Measurements from ENCODE around the gene PDZD4. TPM values are rescaled to one million over a fixed set of nuclear protein-coding genes. Genes with fewer than 3 reads are reported as not detected.

PDZD4 gene
- total RNA-seq, 4 donors from 2014 or later, result 2.0 to 6.3 (median 3.0) TPM

DNA sequence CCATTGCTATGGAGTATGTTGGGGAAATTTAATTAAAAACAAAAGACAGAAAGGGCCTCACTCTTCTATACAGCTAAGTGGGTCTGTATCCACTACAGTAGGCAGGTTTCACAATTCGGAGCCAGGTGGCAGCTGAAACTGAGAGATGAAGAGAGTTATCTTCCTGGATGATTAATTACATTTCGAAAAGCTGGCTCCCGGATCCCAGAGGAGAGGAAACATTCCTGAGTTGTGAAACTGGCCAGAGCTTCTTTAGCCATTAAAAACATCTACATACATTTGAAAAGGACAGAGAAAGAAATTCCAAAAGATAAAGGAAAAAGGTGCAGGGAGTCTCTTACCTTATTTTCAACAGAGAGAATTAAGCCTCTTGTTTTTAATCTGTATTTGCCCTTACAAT, 15.5 kb upstream of the PDZD4 start:
- WGBS, result 29% methylated on average over 3 of the region's 3 CpGs
- no peak overlapping the region for H3K27ac ChIP-seq
- H3K27me3 ChIP-seq, result peaks cover 3% of the 10 kb centered on the region
- no peaks in the 10 kb centered on the region for H3K9me3 ChIP-seq
- TF ChIP-seq, protein P1, sequence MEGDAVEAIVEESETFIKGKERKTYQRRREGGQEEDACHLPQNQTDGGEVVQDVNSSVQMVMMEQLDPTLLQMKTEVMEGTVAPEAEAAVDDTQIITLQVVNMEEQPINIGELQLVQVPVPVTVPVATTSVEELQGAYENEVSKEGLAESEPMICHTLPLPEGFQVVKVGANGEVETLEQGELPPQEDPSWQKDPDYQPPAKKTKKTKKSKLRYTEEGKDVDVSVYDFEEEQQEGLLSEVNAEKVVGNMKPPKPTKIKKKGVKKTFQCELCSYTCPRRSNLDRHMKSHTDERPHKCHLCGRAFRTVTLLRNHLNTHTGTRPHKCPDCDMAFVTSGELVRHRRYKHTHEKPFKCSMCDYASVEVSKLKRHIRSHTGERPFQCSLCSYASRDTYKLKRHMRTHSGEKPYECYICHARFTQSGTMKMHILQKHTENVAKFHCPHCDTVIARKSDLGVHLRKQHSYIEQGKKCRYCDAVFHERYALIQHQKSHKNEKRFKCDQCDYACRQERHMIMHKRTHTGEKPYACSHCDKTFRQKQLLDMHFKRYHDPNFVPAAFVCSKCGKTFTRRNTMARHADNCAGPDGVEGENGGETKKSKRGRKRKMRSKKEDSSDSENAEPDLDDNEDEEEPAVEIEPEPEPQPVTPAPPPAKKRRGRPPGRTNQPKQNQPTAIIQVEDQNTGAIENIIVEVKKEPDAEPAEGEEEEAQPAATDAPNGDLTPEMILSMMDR (IDR thresholded peaks at IDR 0.05), result no peak
- no peaks in the 10 kb centered on the region for H3K4me1 ChIP-seq
- DNase-seq (ENCODE audit: low spot score in 2 of 2), result no peak
- H3K36me3 ChIP-seq, result no peaks in the 10 kb centered on the region
- no peak overlapping the region for H3K4me3 ChIP-seq

DNA sequence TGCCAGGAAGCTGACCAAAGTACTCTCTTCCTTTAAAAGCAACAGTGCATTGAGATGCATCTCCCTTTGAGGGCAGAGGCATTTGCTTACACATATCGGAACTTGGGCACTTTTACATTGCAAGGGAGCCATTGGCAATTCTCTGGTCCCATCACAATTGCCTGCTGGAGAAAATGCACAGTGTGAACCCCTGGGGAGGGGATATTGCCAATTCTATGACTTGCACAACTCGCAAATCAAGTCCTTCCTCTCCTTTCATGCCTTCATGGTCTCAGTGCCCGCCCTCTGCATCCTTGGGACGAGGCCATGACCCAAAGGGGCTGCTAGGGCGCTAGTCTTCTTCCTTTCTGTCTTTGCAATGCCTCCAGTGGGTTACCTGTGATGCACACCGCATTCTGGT, 14.9 kb upstream of the PDZD4 start:
- Histone ChIP-seq H3K4me3 (no peak overlapping the region), H3K4me1 (no peaks in the 10 kb centered on the region), H3K36me3 (no peaks in the 10 kb centered on the region), H3K27ac (no peak overlapping the region), H3K9me3 (no peaks in the 10 kb centered on the region), H3K27me3 (peaks cover 3% of the 10 kb centered on the region)
- DNase-seq (ENCODE audit: low spot score in 2 of 2), result no peak
- TF ChIP-seq, protein P1 (IDR thresholded peaks at IDR 0.05), result no peak
- no peak for TF ChIP-seq POLR2A (IDR thresholded peaks at IDR 0.05)
- TF ChIP-seq POLR2AphosphoS5 (IDR thresholded peaks at IDR 0.05), result no peak
- no peak for TF ChIP-seq EP300 (IDR thresholded peaks at IDR 0.05)
- 39% methylated on average over 6 of the region's 6 CpGs for WGBS

DNA sequence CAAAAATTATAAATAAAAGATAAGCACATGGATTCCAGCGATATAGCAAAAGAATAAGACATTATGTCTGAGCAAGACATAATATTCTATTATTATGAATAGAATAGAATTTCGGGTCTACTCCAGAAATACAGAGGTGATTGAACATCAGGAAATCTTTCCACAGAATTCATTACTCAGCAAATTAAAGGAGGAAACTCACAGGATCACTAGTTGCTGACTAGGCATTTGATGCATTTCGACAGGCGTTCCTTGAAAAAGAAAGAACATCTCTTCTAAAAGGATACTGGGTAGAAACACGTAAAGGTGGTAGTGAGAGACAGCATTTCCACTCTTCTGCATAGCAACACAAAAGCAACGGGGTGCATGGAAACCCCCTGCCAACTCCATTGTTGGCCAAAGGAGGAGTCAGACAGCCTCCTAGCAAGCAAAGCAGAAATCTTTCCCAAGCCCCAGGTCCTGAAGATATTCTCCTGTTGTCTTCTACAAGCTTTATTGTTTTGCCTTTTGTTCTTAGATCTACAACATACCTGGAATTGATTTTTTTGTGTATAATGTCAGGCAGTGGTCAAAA, 14.3 kb upstream of the PDZD4 start:
- peaks cover 3% of the 10 kb centered on the region for H3K27me3 ChIP-seq
- 39% methylated on average over 6 of the region's 6 CpGs for WGBS
- no peaks in the 10 kb centered on the region for H3K36me3 ChIP-seq
- TF ChIP-seq POLR2AphosphoS5 (IDR thresholded peaks at IDR 0.05), result no peak
- TF ChIP-seq, protein P1 (IDR thresholded peaks at IDR 0.05), result no peak
- TF ChIP-seq POLR2A (IDR thresholded peaks at IDR 0.05), result no peak
- no peak for TF ChIP-seq EP300 (IDR thresholded peaks at IDR 0.05)
- no peak for DNase-seq (ENCODE audit: low spot score in 2 of 2)
- no peak overlapping the region for H3K27ac ChIP-seq
- no peaks in the 10 kb centered on the region for H3K4me1 ChIP-seq
- no peaks in the 10 kb centered on the region for H3K9me3 ChIP-seq
- no peak overlapping the region for H3K4me3 ChIP-seq

DNA sequence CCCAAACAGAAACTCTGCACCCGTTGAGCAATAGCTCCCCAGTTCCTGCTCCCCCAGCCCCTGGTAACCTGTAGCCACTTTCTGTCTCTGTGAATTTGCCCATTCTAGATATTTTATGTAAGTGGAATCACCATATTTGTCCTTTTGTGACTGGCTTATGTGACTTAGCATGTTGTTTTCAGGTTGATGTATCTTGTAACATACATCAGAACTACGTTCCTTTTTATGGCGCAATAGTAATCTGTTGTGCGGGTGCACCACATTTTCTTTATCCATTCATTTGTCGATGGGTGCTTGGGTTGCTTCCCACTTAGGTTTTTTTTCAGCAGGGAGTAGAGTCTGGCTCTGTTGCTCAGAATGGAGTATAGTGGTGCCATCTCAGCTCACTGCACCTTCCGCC, 6.6 kb upstream of the PDZD4 start:
- H3K9me3 ChIP-seq, result no peaks in the 10 kb centered on the region
- no peak for DNase-seq (ENCODE audit: low spot score in 2 of 2)
- no peak overlapping the region for H3K4me3 ChIP-seq
- WGBS, result 91% methylated on average over 6 of the region's 6 CpGs
- H3K4me1 ChIP-seq, result no peaks in the 10 kb centered on the region
- no peak overlapping the region for H3K27ac ChIP-seq
- H3K36me3 ChIP-seq, result no peaks in the 10 kb centered on the region
- no peak for TF ChIP-seq POLR2AphosphoS5 (IDR thresholded peaks at IDR 0.05)
- TF ChIP-seq POLR2A (IDR thresholded peaks at IDR 0.05), result no peak
- no peak for TF ChIP-seq EP300 (IDR thresholded peaks at IDR 0.05)
- TF ChIP-seq, protein P1 (IDR thresholded peaks at IDR 0.05), result no peak
- H3K27me3 ChIP-seq, result no peaks in the 10 kb centered on the region

DNA sequence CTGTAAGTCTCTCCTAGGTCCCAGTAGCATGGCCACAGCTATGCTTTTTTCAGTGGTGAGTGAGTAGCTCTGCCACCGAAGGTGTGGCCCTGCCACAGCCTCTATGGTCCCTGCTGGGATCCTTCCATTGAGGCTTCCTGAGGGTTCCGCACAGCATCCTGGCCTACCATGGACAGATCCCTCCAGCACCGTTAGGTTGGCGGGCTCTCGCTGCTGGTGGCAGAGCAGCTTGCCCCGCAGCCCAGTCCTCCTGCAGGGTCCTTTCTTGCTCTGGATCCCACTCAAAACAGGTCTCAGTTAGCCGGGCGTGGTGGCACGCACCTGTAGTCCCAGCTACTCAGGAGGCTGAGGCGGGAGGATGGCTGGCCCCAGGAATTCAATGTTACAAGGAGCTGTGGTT, 2.4 kb upstream of the PDZD4 start:
- Histone ChIP-seq H3K36me3 (no peaks in the 10 kb centered on the region), H3K4me1 (peaks cover 18% of the 10 kb centered on the region), H3K4me3 (no peak overlapping the region), H3K27me3 (peaks cover 15% of the 10 kb centered on the region), H3K27ac (no peak overlapping the region), H3K9me3 (no peaks in the 10 kb centered on the region)
- DNase-seq (ENCODE audit: low spot score in 2 of 2), result no peak
- WGBS, result 94% methylated on average over 4 of the region's 10 CpGs
- TF ChIP-seq EP300 (IDR thresholded peaks at IDR 0.05) (no peak), POLR2AphosphoS5 (IDR thresholded peaks at IDR 0.05) (no peak), POLR2A (IDR thresholded peaks at IDR 0.05) (no peak)
- TF ChIP-seq, protein P1 (IDR thresholded peaks at IDR 0.05), result no peak
